HG03108 (cell line): ENCODE data around the gene TMEM132A.

ENCODE experiments used
- ATAC-seq: cut with Tn5 transposase; IDR thresholded peaks from one replicate; pipeline ENCODE4 v1.9.1; 2021; ENCODE audit warnings: moderate library complexity; ENCODE audit not compliant: unreplicated experiment

TMEM132A gene

GRCh38 chr11:60935676-60936442 is 11.6 kb downstream of the TMEM132A start:
- no peak for ATAC-seq

GRCh38 chr11:60936467-60937143 is 12.3 kb downstream of the TMEM132A start:
- no peak for ATAC-seq

- no peak for ATAC-seq
Measured at GRCh38 chr11:60937144-60937527, 12.9 kb downstream of the TMEM132A start.

- no peak for ATAC-seq
Measured at GRCh38 chr11:60937811-60938210, 13.6 kb downstream of the TMEM132A start.

GRCh38 chr11:60938500-60938899 is 14.2 kb downstream of the TMEM132A start:
- no peak for ATAC-seq

GRCh38 chr11:60939301-60939700 is 15.0 kb downstream of the TMEM132A start:
- ATAC-seq = no peak

- ATAC-seq = no peak
Measured at GRCh38 chr11:60939855-60940254, 15.6 kb downstream of the TMEM132A start.

- ATAC-seq = no peak
Measured at GRCh38 chr11:60941371-60942119, 17.3 kb downstream of the TMEM132A start.

- ATAC-seq = no peak
Measured at GRCh38 chr11:60942219-60942618, 18.0 kb downstream of the TMEM132A start.

- ATAC-seq = no peak
Measured at GRCh38 chr11:60942970-60943565, 18.8 kb downstream of the TMEM132A start.

GRCh38 chr11:60944490-60945294 is 20.4 kb downstream of the TMEM132A start:
- no peak for ATAC-seq

GRCh38 chr11:60945295-60945667 is 21.0 kb downstream of the TMEM132A start:
- no peak for ATAC-seq

- no peak for ATAC-seq
Measured at GRCh38 chr11:60946601-60947264, 22.5 kb downstream of the TMEM132A start.

- ATAC-seq = no peak
Measured at GRCh38 chr11:60947700-60948099, 23.4 kb downstream of the TMEM132A start.

- ATAC-seq = no peak
Measured at GRCh38 chr11:60948250-60948649, 24.0 kb downstream of the TMEM132A start.

GRCh38 chr11:60950024-60950423 is 25.8 kb downstream of the TMEM132A start:
- no peak for ATAC-seq

- ATAC-seq = no peak
Measured at GRCh38 chr11:60950933-60951605, 26.8 kb downstream of the TMEM132A start.

GRCh38 chr11:60951606-60951903 is 27.3 kb downstream of the TMEM132A start:
- no peak for ATAC-seq

GRCh38 chr11:60951904-60952741 is 27.9 kb downstream of the TMEM132A start, which contains the start of gene SLC15A3:
TSS of gene SLC15A3 (minus strand) at chr11:60952176. CDS start at chr11:60951551, 625 bp downstream.
- peak; percentile 76 for ATAC-seq
